HG03520 (cell line): ENCODE data around the gene PHACTR1.

Experiments used
- ATAC-seq: cut with Tn5 transposase; IDR thresholded peaks from one replicate; pipeline ENCODE4 v1.9.1; 2021; ENCODE audit warnings: mild to moderate bottlenecking, moderate library complexity; ENCODE audit not compliant: unreplicated experiment

The PHACTR1 gene

GRCh38 chr6:13296536-13296997 lies 580.0 kb downstream of the PHACTR1 start:
- no peak for ATAC-seq

- no peak for ATAC-seq
Observed at GRCh38 chr6:13297391-13297790, 580.8 kb downstream of the PHACTR1 start.

DNA sequence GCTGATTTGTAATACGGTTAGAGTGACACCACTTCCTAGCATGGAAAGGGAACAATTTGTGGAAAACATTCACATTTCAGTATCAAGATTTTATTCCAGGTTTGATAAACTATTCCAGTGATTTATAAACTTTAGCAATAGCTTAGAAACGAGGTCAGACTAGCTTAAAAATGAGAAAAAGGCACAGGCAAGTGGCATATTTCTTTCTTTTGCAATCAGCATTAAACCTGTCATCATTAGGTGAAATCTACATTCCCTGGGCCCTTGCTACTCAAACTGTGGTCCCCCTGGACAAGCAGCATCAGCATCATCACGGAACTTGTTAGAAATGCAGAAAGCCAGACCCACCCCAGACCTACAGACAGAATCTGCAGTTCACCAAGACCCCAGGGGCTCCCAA lies 581.9 kb downstream of the PHACTR1 start:
- ATAC-seq: no peak

- ATAC-seq: no peak
Observed at GRCh38 chr6:13299403-13299821, 582.8 kb downstream of the PHACTR1 start.

- ATAC-seq: no peak
Observed at GRCh38 chr6:13299918-13300317, 583.4 kb downstream of the PHACTR1 start.

- no peak for ATAC-seq
Observed at GRCh38 chr6:13300643-13301590, 584.4 kb downstream of the PHACTR1 start.

DNA sequence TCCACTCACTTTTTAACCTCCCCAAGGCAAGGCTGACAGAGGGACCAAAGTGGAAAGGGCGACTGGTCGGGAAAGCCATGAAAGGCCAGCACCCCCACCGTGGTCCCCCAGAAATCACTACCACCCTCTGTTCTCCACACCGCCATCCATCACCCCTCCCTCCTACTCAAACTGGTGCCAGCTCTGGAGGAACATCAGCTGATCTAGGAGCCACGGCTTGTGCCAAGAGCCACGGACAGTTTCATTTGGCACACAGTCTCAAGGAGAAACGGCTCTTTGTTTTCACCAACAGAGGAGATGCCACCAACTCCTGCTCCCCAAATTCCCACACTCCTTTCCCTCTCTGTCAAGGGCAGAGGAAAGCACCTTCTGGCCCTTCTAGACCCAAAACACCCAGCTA lies 585.7 kb downstream of the PHACTR1 start:
- ATAC-seq: no peak

DNA sequence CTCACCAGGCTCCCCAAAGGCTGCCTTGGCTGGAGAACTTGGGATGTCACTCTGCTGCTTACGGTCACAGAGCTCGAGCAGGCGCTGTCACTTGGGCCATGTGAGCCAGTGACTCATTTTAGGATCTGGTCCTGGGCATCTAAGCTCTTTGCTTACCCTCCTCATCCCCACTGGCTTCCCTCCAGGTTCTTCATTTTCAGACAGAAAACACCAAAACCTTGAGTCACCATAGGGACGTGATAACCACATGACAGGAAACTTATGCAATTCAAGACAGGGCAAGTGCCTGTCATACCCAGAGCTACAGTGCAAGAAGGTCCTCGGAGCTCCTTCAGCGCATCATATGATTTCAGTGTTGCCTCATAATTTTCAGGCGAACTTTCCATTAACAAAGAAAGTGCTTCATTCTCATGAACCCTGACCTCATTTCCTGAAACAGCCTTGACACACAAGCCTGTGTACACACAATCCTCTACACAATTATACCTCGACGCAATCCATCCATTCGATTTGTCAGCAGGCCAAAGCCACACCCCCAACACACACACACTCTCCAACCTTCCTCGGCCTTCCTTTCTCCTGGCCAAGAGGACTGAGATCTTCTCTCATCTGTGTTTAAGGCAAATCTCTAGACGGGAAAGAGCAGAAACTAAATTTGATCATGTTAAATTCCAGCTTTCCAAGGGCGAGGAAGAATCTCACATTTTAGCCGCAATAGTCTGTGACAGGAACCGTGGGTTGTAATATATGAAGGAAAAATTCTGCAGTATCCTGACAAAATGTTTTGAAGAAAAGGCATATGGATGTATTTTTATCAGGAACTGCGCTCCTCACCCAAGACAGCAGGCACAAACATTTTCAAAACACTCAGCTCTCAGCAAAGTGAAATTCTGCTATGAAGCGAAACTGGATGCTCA lies 586.4 kb downstream of the PHACTR1 start:
- ATAC-seq: peak; percentile 73

- ATAC-seq: peak; percentile 51
Observed at GRCh38 chr6:13303668-13304017, 587.1 kb downstream of the PHACTR1 start.

DNA sequence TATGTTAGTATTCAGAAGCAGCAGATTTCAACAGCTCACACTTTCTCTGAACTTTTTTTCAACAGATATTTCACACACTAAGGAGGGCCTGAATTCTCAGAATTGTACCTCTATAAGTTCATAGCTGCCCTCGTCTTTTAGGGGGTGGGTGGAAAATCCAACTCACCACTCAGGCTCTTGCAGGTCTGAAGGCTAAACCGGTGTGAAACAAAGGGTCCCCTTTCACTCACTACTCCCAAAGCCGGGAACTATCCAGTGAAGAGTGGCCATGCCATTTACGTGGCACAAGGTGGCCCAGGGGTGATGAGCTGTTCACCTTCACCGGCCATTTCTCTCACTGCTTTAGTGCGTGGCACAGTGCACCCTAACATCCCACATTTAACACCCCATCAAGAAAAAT lies 587.5 kb downstream of the PHACTR1 start:
- ATAC-seq: no peak

DNA sequence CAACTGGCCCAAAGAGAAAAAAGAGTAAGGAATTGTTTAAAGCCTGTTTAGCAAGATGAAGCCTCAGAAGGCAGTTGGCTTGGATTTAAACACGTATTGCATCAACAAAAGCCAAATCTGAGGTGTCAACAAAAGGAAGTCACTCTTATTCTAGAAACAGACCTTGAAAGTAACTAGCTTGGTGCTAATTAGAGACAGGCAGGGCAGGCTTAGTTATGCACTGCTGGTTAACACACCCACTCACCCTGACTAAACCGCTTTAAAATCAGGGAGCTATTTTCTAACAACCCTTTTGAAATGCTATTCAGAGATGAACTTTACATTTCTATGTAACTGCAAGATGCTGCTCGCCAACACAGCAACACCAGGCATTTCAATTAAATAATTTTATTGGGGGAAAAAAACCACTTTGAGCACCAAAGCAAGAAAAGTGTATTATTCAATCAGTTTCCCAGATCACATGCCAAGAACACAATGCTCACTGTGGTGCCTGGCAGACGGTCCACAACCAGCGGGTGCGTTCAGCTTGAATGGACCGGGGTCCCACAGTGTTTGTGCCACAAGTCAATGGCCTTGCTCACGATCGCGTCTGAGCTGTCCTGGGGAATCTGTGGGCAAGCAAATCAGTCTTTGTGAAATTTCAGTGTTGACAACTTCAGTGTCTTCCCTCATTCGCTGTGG lies 588.2 kb downstream of the PHACTR1 start:
- no peak for ATAC-seq

GRCh38 chr6:13305288-13305687 lies 588.7 kb downstream of the PHACTR1 start:
- ATAC-seq: no peak

- no peak for ATAC-seq
Observed at GRCh38 chr6:13305791-13306190, 589.2 kb downstream of the PHACTR1 start.

GRCh38 chr6:13307508-13307995 lies 591.0 kb downstream of the PHACTR1 start:
- no peak for ATAC-seq

GRCh38 chr6:13308332-13308731 lies 591.8 kb downstream of the PHACTR1 start:
- ATAC-seq: no peak

- no peak for ATAC-seq
Observed at GRCh38 chr6:13311155-13311554, 594.6 kb downstream of the PHACTR1 start.

- no peak for ATAC-seq
Observed at GRCh38 chr6:13314806-13315205, 598.2 kb downstream of the PHACTR1 start.

DNA sequence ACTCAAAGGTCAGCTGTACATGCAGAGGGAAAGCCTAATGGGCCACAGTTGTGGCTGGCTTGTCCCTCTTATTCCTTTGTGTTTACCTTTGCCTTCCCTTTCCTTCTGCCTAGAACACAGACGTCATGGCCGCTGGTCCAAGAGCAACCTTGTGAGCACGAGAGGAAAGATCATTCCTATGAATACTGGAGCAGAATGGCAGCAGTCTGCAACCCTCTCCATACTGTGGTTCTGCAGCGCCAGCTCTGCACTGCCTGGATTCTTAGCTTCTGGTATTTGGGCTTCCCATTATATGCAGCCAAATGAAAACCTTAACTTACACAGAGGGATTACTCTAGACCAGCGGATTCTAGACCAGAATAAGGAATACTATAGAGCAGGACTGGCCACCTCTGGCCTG lies 599.3 kb downstream of the PHACTR1 start:
- ATAC-seq: no peak

GRCh38 chr6:13318821-13319220 lies 602.3 kb downstream of the PHACTR1 start:
- no peak for ATAC-seq

GRCh38 chr6:13319891-13320564 lies 603.5 kb downstream of the PHACTR1 start:
- no peak for ATAC-seq
